Activated T-cell treated with anti-CD3 and anti-CD28 coated beads for 24 hours (primary cell): ENCODE results near the gene ARL17A.
"Not testable (repeated sequence)": the region's sequence is repeated elsewhere in the genome, so short reads cannot be mapped to it uniquely, and the experiment has no call there.

Experiments
- DNase-seq: peaks from one replicate; pipeline ENCODE4 v3.0.0-alpha.2; 2020; ENCODE audit warnings: low read depth

ARL17A gene

GRCh38 chr17:46579083-46580075, at the start of gene ARL17A:
Gene ARL17A (minus strand): TSS chr17:46579691. CDS start chr17:46576322, 3,369 bp downstream.
- peak; percentile 68 for DNase-seq

GRCh38 chr17:46628753-46629436, 49.4 kb upstream of the ARL17A start:
- not testable (repeated sequence) for DNase-seq

- DNase-seq: not testable (repeated sequence)
Observed at GRCh38 chr17:46627452-46627851, 48.0 kb upstream of the ARL17A start.

- DNase-seq: not testable (repeated sequence)
Observed at GRCh38 chr17:46624726-46625125, 45.2 kb upstream of the ARL17A start.

GRCh38 chr17:46623790-46624189, 44.3 kb upstream of the ARL17A start:
- DNase-seq: not testable (repeated sequence)

GRCh38 chr17:46618975-46619374, 39.5 kb upstream of the ARL17A start:
- DNase-seq: not testable (repeated sequence)

- DNase-seq: not testable (repeated sequence)
Observed at GRCh38 chr17:46617121-46617520, 37.6 kb upstream of the ARL17A start.

GRCh38 chr17:46613876-46614275, 34.4 kb upstream of the ARL17A start:
- not testable (repeated sequence) for DNase-seq

GRCh38 chr17:46611304-46611703, 31.8 kb upstream of the ARL17A start:
- DNase-seq: not testable (repeated sequence)

GRCh38 chr17:46603125-46603524, 23.6 kb upstream of the ARL17A start:
- not testable (repeated sequence) for DNase-seq

- DNase-seq: not testable (repeated sequence)
Observed at GRCh38 chr17:46600767-46601166, 21.3 kb upstream of the ARL17A start.

GRCh38 chr17:46598344-46598931, 18.9 kb upstream of the ARL17A start:
- not testable (repeated sequence) for DNase-seq

- DNase-seq: not testable (repeated sequence)
Observed at GRCh38 chr17:46591332-46591731, 11.8 kb upstream of the ARL17A start.

- DNase-seq: not testable (repeated sequence)
Observed at GRCh38 chr17:46590157-46591146, 11.0 kb upstream of the ARL17A start, which contains the start of gene NSF. Gene NSF (plus strand): TSS chr17:46590669. CDS start chr17:46590776, 107 bp downstream.

- DNase-seq: not testable (repeated sequence)
Observed at GRCh38 chr17:46585444-46585843, 6.0 kb upstream of the ARL17A start.

- not testable (repeated sequence) for DNase-seq
Observed at GRCh38 chr17:46580082-46580481, 591 bp upstream of the ARL17A start.

- DNase-seq: not testable (repeated sequence)
Observed at GRCh38 chr17:46571796-46572195, 7.7 kb downstream of the ARL17A start.

- not testable (repeated sequence) for DNase-seq
Observed at GRCh38 chr17:46566980-46567379, 12.5 kb downstream of the ARL17A start.

GRCh38 chr17:46566284-46566683, 13.2 kb downstream of the ARL17A start:
- not testable (repeated sequence) for DNase-seq

GRCh38 chr17:46560048-46560447, 19.4 kb downstream of the ARL17A start:
- DNase-seq: not testable (repeated sequence)

- DNase-seq: not testable (repeated sequence)
Observed at GRCh38 chr17:46559155-46559554, 20.3 kb downstream of the ARL17A start.
